K562 (cell line): Measurements from ENCODE around the gene KRT76. TPM values are rescaled to one million over a fixed set of nuclear protein-coding genes. Genes with fewer than 3 reads are reported as not detected.

Experiments
- ATAC-seq: fragments of 200-7000 bp; cut with Tn5 transposase; 3 replicates; pipeline ENCODE4 v1.9.1; 2020; ENCODE audit warnings: moderate library complexity
- BruUV-seq: library from RNA; stranded (reverse); fragments of 400-500 nt; replicated peaks from 2 replicates; lab custom pipeline; 2021; lab: Mats Ljungman, UMichigan
- CTCF ChIA-PET: fragments of 300-600 bp; formaldehyde crosslinking; extraction: SDS; loops from one replicate; lab custom pipeline; 2021; ENCODE audit warnings: low intra/inter-chr PET ratio; lab: Yijun Ruan, JAX
- POLR2A ChIA-PET: fragments of 300-600, 350-650 bp; sonication (Branson Sonifier 250); formaldehyde crosslinking; extraction: SDS; loops from one replicate; lab custom pipeline; 2021; ENCODE audit warnings: antibody characterized with exemption, inconsistent platforms; lab: Yijun Ruan, JAX
- DNase-seq, 4 experiments: peaks; one replicate each; pipeline versions ENCODE4 v3.0.0 to v3.0.0-alpha.2; 2011 to 2018; ENCODE audit warnings: low spot score in 3 of 4, mixed read lengths in 3 of 4; ENCODE audit errors: extremely low read depth in 1 of 4
- FAIRE-seq: peaks from 2 replicates; lab custom pipeline; 2011; peaks lifted over from hg19 to GRCh38; lab: Jason Lieb, UNC
- H2AFZ ChIP-seq: 2 replicates; pipeline ENCODE4 v1.6.0; 2011; ENCODE audit warnings: low read depth, low read length, control low read depth, inconsistent platforms
- H3K27ac ChIP-seq: fragments of 200-600 bp; 3 replicates; pipeline ENCODE4 v1.8.0; 2011; ENCODE audit warnings: low read depth, mild to moderate bottlenecking, control low read depth, inconsistent platforms, low read length, moderate library complexity, mixed read lengths; ENCODE audit errors: extremely low read depth
- H3K27me3 ChIP-seq, 2 experiments: fragments of 300-600 bp in 1 of 2; 2 replicates in 1 of 2; 3 replicates in 1 of 2; pipeline versions ENCODE4 v1.6.0 to v1.8.0; 2011; ENCODE audit warnings: inconsistent platforms in 2 of 2, low read length in 2 of 2, mild to moderate bottlenecking in 1 of 2, mixed read lengths in 1 of 2, moderate library complexity in 1 of 2; ENCODE audit not compliant: control insufficient read depth in 2 of 2, insufficient read depth in 2 of 2
- H3K36me3 ChIP-seq: fragments of 300-600 bp; 3 replicates; pipeline ENCODE4 v1.8.0; 2011; ENCODE audit warnings: mild to moderate bottlenecking, low read length, inconsistent platforms; ENCODE audit not compliant: control insufficient read depth, insufficient read depth
- H3K4me1 ChIP-seq, 2 experiments: fragments of 200-600 bp in 1 of 2; replicated peaks in 1 of 2; 2 replicates in 1 of 2; 3 replicates in 1 of 2; pipeline versions ENCODE4 v1.5.1 to v1.8.0; 2011; ENCODE audit warnings: inconsistent platforms in 2 of 2, low read length in 2 of 2, mild to moderate bottlenecking in 1 of 2, mixed read lengths in 1 of 2, moderate library complexity in 1 of 2; ENCODE audit not compliant: control insufficient read depth in 2 of 2, insufficient read depth in 2 of 2
- H3K4me2 ChIP-seq: 2 replicates; pipeline ENCODE4 v1.6.1; 2011; ENCODE audit warnings: low read length, control low read depth, inconsistent platforms, mixed read lengths; ENCODE audit not compliant: insufficient read depth
- H3K4me3 ChIP-seq: fragments of 200-600 bp; sonication (generic), shearing (Covaris generic); 2 replicates; pipeline ENCODE4 v1.5.1; 2016; ENCODE audit warnings: control low read depth, inconsistent platforms
- H3K79me2 ChIP-seq: fragments of 200-600 bp; 3 replicates; pipeline ENCODE4 v1.8.0; 2011; ENCODE audit warnings: low read length, inconsistent platforms; ENCODE audit not compliant: control insufficient read depth, insufficient read depth
- H3K9ac ChIP-seq, 2 experiments: 2 replicates each; pipeline versions ENCODE4 v1.6.0 to v1.6.1; 2011; ENCODE audit warnings: low read depth in 2 of 2, low read length in 2 of 2, control low read depth in 1 of 2, inconsistent platforms in 1 of 2, mild to moderate bottlenecking in 1 of 2, mixed read lengths in 1 of 2; ENCODE audit not compliant: insufficient read depth in 1 of 2
- H3K9me1 ChIP-seq: one replicate; pipeline ENCODE4 v1.6.0; 2011; ENCODE audit warnings: inconsistent platforms, mild to moderate bottlenecking, low read length, moderate library complexity; ENCODE audit not compliant: control insufficient read depth, insufficient read depth
- H3K9me3 ChIP-seq: replicated peaks from 2 replicates; pipeline ENCODE4 v1.5.1; 2011; ENCODE audit warnings: low read depth, low read length, inconsistent platforms; ENCODE audit not compliant: control insufficient read depth, insufficient read depth
- H4K20me1 ChIP-seq: replicated peaks from 2 replicates; pipeline ENCODE4 v1.6.1; 2011; ENCODE audit warnings: low read length, inconsistent platforms, mixed read lengths; ENCODE audit not compliant: control insufficient read depth, insufficient read depth
- ETV6 ChIP-seq, 3 experiments: fragments of 150-350 bp in 1 of 3; sonication (generic) in 1 of 3; formaldehyde crosslinking in 1 of 3; IDR thresholded peaks; 2 replicates each; pipeline versions ENCODE4 v1.6.1 to v1.8.0; 2014 to 2022; ENCODE audit warnings: borderline replicate concordance in 2 of 3, low read depth in 2 of 3, antibody characterized with exemption in 1 of 3, low read length in 1 of 3, mild to moderate bottlenecking in 1 of 3, missing genetic modification reagents in 1 of 3
- HNRNPK ChIP-seq: fragments of 200-400 bp; formaldehyde crosslinking; IDR thresholded peaks from one replicate; pipeline ENCODE4 v1.6.1; 2018; ENCODE audit warnings: mild to moderate bottlenecking, low read depth, low read length; ENCODE audit not compliant: poor library complexity, severe bottlenecking
- KAT7 ChIP-seq: sonication (generic); formaldehyde crosslinking; IDR thresholded peaks from 2 replicates; pipeline ENCODE4 v1.8.0; 2022; ENCODE audit warnings: missing genetic modification reagents, mild to moderate bottlenecking, borderline replicate concordance
- LEF1 ChIP-seq: fragments of 450-650 bp; IDR thresholded peaks from 2 replicates; pipeline ENCODE4 v1.6.1; 2016; ENCODE audit warnings: mild to moderate bottlenecking
- PHTF2 ChIP-seq: fragments of 250-450 bp; sonication (Bioruptor Pico); IDR thresholded peaks from 2 replicates; pipeline ENCODE4 v1.5.0; 2021; ENCODE audit warnings: mild to moderate bottlenecking
- SMAD3 ChIP-seq: fragments of 450-650 bp; formaldehyde crosslinking; conservative IDR thresholded peaks from 2 replicates; pipeline ENCODE4 v1.4.0; 2020; ENCODE audit warnings: mild to moderate bottlenecking
- ZBTB17 ChIP-seq: fragments of 450-650 bp; formaldehyde crosslinking; IDR thresholded peaks from 2 replicates; pipeline ENCODE4 v1.4.0; 2020; ENCODE audit warnings: mild to moderate bottlenecking
- ZC3H8 ChIP-seq: fragments of 450-650 bp; IDR thresholded peaks from 2 replicates; pipeline ENCODE4 v1.6.1; 2017
- ZNF239 ChIP-seq: fragments of 250-450 bp; sonication (Bioruptor Pico); IDR thresholded peaks from 2 replicates; pipeline ENCODE4 v1.4.0; 2020; ENCODE audit warnings: mild to moderate bottlenecking
- WGBS: fragments of 100-300 bp; shearing (Covaris generic); methylation state at CpG from one replicate; pipeline ENCODE4 v1.1.6; 2016; ENCODE audit warnings: low coverage, mixed read lengths; ENCODE audit not compliant: insufficient coverage; ENCODE audit errors: missing lambda C conversion rate; 5-methylcytosine and 5-hydroxymethylcytosine counted together
- in situ Hi-C: fragments of 300-500 bp; cut with MboI; formaldehyde crosslinking; loops from 4 replicates; pipeline ENCODE4 v1.15.0; 2018; ENCODE audit warnings: inconsistent platforms, mixed read lengths
- intact Hi-C: fragments of 100-400 bp; cut with micrococcal nuclease; formaldehyde crosslinking; loops from 2 replicates; pipeline ENCODE4 v1.14.2; 2022
- polyA plus RNA-seq, 8 experiments: library from polyadenylated mRNA; depleted of rRNA in 4 of 8; stranded (reverse) in 5 of 8; unstranded in 3 of 8; fragments of >200 nt; fragmentation: Nextera tagmentation in 2 of 8; fragmentation: Illumina TruSeq in 1 of 8; extraction: Ambion mirVana in 2 of 8; extraction: Trizol in 1 of 8; gene quantifications; 2 replicates each; pipeline versions ENCODE4 v1.2.1 to v1.2.3, GENCODE V29; 2011 to 2014; ENCODE audit warnings: inconsistent platforms in 1 of 8, missing spikeins in 1 of 8
- total RNA-seq, 7 experiments: library from RNA; depleted of rRNA in 6 of 7; stranded (reverse); fragments of >200 nt in 6 of 7; fragmentation: Illumina TruSeq in 2 of 7; extraction: Trizol in 2 of 7; gene quantifications; 2 replicates each; pipeline versions ENCODE4 v1.2.1 to v1.2.3, GENCODE V29; 2011 to 2021; ENCODE audit warnings: low replicate concordance in 1 of 7
- TF ChIP-seq, protein P1 (sequence below): fragments of 450-650 bp; IDR thresholded peaks from 2 replicates; pipeline ENCODE4 v1.6.1; 2016
- TF ChIP-seq, protein P2 (sequence below): sonication (generic); formaldehyde crosslinking; IDR thresholded peaks from 2 replicates; pipeline ENCODE4 v1.8.0; 2022; ENCODE audit warnings: mild to moderate bottlenecking, missing genetic modification reagents, borderline replicate concordance

Gene KRT76
- total and polyA plus RNA-seq, 9 of the 15 experiments (the other 6 are each of a cell fraction or from before 2014, with no cell fraction given), result not detected

DNA sequence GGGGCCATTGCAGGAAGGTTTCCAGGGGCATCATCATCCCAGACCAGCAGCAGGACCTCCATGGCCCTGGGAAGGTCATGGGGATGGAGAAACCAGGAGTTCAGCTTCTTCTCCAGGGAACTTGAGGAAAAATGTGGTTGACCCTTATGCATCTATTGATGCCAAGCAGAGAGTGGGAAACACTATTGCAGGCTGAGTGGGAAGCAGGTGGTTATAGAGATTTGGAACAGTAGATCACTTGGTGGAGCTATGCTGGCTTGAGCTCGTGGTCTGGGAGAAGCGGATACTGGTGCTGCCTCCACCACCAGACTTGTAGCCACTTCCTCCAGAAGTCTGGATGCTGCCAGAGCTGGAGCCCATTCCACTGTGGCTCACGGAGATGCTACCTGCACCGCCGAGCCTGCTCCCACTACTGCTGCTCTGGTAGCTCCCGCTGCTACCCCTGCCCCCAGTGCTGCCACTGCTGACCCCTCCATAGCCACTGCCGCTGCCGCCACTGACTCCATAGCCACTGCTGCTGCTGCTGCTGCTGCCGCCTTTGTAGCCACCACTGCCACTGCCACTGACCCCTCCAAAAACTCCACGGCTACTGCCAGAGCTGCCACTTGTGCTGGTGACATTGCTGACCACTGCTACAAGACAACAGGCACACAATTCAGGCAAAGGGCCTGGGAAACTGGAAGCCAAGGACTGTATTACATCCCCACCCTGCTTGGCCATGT, 8.5 kb downstream of the KRT76 start (continued):
- TF ChIP-seq HNRNPK (no peak), ZNF239 (CRISPR knock-in tag) (no peak), KAT7 (CRISPR knock-in tag) (no peak)

DNA sequence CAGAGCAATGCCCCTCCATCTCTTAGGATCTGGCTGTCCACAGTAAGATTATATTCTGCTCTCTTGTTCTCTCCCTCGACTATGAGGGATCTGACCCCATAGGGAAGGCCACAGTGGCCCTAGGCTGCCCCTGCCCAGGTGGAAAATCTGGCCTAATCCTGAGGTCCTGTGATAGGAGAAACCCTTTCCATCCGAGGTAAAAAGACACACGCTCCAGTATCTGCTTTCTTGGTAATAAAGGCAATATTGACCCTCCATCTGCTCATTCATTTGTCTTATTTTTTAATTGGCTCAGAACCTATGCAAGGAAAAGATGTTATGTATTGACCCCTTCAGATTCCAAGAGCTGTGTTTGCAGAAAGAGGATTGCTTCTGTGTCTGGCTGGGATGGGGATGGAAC, 9.7 kb downstream of the KRT76 start:
- ChIA-PET CTCF (interaction anchor here (0.6 kb wide), 1 partner anchor 75 kb away, joined by 3 read pairs; no protein-coding TSS in a partner anchor), POLR2A (no interaction called here)
- Histone ChIP-seq H3K4me2 (no peak overlapping the region), H3K9me1 (no peaks in the 10 kb centered on the region), H3K36me3 (no peaks in the 10 kb centered on the region), H3K9ac (no peak overlapping the region), H4K20me1 (no peaks in the 10 kb centered on the region; the same call in 1 of the 2 replicates), H3K4me3 (no peak overlapping the region), H3K27me3 (peaks cover 14 to 32% of the 10 kb centered on the region in 2 experiments), H3K27ac (no peak overlapping the region), H2AFZ (no peak overlapping the region), H3K4me1 (no peaks in the 10 kb centered on the region), H3K79me2 (no peaks in the 10 kb centered on the region), H3K9me3 (no peaks in the 10 kb centered on the region)
- intact Hi-C loops (no loop called here), in situ Hi-C loops (no loop called here)
- ATAC-seq (no peak), FAIRE-seq (no peak), DNase-seq (no peak)
- no TSS peak for BruUV-seq
- 0% methylated on average over 3 of the region's 3 CpGs for WGBS
- TF ChIP-seq ZBTB17 (CRISPR knock-in tag) (no peak), LEF1 (no peak), ETV6 (IDR thresholded peaks at IDR 0.05; ENCODE audit: borderline replicate concordance in 1 of 2, low read depth in 2 of 2, low read length in 1 of 2) (no peak), ETV6 (CRISPR knock-in tag; IDR thresholded peaks at IDR 0.05; ENCODE audit: borderline replicate concordance) (no peak), PHTF2 (no peak), SMAD3 (no peak), ZC3H8 (no peak)
- TF ChIP-seq, protein P1, sequence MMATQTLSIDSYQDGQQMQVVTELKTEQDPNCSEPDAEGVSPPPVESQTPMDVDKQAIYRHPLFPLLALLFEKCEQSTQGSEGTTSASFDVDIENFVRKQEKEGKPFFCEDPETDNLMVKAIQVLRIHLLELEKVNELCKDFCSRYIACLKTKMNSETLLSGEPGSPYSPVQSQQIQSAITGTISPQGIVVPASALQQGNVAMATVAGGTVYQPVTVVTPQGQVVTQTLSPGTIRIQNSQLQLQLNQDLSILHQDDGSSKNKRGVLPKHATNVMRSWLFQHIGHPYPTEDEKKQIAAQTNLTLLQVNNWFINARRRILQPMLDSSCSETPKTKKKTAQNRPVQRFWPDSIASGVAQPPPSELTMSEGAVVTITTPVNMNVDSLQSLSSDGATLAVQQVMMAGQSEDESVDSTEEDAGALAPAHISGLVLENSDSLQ, result no peak
- TF ChIP-seq, protein P2, sequence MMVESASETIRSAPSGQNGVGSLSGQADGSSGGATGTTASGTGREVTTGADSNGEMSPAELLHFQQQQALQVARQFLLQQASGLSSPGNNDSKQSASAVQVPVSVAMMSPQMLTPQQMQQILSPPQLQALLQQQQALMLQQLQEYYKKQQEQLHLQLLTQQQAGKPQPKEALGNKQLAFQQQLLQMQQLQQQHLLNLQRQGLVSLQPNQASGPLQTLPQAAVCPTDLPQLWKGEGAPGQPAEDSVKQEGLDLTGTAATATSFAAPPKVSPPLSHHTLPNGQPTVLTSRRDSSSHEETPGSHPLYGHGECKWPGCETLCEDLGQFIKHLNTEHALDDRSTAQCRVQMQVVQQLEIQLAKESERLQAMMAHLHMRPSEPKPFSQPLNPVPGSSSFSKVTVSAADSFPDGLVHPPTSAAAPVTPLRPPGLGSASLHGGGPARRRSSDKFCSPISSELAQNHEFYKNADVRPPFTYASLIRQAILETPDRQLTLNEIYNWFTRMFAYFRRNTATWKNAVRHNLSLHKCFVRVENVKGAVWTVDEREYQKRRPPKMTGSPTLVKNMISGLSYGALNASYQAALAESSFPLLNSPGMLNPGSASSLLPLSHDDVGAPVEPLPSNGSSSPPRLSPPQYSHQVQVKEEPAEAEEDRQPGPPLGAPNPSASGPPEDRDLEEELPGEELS, result no peak
